ENCODE results near the gene KRT36.

Gene KRT36

DNA sequence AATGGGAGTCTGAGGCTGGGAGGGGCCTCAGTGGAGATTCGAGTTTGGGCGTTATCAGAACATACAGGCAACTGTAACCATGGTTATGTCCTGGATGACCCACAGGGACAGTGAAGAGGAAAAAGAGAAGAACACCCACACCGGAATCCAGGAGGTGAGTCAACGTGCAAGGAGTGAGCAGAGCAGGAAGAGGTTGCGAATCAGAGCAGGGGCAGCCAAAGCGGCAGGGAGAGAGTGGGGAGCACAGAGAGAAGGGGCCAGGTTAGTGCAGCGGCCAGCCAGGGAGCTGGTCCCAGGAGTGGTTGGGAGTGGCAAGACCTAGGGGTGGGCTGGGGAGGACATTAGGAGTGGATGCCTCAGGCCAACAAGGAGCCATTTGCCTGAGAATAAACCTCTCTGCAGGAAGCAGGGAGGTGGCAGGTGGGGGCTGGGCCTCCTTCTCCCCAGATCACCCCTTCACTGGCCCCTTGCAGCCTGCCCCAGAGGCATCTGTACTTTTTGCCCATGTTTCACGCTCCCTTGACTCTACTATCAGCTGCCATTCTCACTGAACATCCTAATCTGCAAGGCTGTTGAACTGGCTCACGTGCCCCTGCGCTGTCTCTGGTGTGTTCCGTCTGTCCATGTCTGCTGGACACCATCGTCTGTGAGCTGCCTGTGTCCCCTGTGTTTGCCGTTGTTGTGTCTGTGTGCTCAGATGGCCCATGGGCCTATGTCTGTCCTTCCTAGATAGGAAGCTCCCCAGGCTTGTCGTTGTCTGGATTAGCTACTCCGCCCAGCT lies 10.6 kb upstream of the KRT36 start:
- DNase-seq: peak; percentile 54 to 73

DNA sequence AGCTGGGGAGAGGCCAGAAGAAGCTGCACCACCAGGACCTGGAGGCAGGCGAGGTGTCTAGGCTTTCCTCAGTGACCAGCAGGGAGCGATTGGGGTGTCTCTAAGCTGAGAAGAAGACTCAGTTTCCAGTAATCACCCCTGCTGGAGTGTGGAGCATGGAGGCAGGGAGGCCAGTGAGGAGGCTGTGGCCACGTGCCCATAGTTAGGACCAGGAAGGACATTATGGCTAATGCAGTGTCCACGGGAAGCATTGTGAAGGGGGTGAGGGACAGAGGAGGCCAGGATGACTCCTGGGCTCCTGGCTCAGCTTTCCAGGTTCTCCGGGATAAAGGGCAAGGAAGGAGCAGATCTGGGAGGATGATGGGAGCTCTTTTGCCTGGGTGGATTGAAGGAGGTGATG lies 10.0 kb upstream of the KRT36 start:
- DNase-seq: no peak

DNA sequence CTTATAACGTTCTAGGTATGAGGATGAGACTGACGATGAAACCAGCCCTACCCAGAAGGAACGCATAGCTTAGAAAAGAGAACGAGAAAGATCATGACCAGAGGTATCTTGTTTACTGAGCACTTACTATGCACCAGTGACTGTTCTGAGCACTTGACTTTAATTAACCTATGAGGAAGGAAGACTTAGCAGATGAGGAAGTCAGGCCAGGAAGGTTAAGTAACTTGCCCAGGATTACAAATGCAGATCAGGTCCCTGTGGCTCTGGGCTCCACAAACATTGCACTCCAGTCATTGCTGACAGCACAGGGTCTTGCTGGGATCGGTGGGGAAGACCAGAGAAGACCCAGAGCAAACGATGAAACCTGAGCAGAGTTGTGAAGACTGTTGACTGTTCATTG lies 8.6 kb upstream of the KRT36 start:
- DNase-seq: peak in 1 of 2 experiments; percentile 2

DNA sequence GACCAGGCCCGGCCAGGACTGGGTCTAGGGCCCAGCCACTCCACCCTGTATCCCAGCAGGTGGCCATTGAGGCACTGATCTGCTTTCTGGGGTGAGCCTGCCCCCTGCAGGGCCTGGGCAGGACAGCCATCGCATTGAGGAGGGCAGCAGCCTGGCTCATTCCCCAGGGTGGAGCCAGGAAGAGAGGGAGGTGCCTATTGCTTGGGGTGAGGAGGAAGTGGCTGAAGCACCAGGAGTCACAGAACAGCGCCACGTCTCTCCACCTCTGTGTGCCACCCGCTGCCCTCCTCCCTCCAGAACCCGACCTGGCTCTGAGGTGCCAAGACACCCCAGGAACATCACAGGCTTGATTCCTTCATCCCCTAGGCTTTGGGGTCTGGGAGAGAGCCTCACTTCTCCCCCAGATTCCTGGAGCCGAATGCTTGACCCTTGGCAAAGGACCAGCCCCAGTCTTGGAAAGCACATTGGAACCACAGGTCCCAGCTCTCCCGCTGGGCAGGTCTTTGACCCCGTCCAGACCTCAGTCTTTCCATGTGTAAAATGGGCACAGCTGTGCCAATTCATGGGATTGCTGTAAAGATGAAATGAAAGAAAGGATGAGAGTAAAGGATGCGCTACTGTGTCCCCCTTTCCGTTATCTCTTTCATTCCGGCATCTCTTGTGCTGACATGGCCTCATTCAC lies 7.2 kb upstream of the KRT36 start:
- DNase-seq: peak; percentile 55 to 87

DNA sequence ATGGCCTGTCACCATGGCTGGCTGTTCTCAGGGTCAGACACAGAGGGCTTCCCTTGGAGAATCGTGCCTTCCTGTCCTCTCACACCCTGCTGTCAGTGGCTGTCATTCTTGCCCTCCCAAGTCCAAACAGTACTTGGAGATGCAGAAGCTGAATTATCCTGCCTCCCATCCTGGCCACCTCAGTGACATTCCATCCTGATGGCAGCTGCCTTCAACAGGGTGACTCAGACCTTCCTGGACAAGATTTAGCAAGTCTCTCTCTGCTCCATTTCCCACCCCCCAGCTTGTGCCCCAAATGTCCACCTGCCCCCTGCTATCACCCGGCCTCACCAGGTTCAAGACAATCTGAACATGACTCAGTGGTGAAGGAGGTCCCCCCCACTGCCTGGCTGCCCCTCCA lies 4.8 kb upstream of the KRT36 start:
- DNase-seq: peak in 1 of 2 experiments; percentile 5

DNA sequence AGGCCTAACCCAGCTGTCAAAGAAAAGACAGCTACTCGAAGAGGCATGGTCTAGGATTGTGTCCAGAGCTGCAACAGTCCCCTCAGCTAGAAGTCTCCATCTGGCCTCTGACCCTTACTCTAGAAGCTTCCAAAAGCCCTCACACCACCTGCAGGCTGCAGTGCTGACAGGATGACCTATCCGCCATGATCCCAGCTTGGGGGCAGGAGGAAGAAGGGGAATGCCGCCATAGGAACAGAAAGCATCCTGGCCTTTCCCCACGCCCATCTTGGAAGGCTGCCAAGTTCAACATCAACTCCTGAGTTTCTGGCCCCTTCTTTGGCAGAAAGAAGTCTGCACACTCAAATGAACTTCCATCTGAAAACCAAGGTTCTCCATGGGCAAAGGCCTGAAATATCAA lies 3.1 kb upstream of the KRT36 start:
- peak in 1 of 2 experiments; percentile 52 for DNase-seq

DNA sequence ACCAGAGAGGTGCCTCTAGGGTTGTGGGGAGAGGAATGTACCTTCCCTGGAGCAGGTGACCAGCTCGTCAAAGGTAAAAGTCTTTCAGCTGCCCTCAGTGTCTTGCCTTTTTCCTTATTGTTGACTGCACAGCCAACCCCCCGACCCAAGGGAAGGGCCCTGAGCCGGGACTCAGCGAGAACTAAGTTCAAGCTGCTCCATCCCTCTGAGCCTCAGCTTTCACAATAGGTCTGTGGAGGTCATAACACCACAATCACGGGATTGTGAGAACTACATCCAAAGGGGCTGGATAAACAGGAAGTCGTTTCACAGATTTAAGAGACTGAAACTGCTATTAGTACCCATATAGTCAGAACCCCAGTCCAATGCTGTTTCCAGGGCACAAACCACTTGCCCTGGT lies 2.6 kb upstream of the KRT36 start:
- no peak for DNase-seq

DNA sequence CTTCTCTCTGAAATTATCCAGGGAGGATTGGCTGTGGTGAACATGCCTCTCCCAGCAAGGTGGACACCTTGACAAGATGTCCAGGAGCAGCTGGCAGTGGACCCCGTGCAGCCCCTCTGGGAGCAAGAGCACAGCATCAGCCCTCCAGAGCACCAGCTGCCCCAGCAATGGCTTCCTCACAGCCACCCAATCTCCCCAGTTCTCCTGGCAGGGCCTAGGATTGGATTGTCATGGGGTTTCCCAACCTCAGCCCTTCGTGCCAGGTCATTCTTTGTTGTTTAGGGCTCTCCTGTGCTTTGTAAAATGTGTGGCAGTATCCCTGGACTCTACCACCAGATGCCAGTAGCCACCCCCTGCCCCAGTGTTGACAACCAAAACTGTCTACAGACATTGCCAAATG lies 1.8 kb upstream of the KRT36 start:
- DNase-seq: no peak

DNA sequence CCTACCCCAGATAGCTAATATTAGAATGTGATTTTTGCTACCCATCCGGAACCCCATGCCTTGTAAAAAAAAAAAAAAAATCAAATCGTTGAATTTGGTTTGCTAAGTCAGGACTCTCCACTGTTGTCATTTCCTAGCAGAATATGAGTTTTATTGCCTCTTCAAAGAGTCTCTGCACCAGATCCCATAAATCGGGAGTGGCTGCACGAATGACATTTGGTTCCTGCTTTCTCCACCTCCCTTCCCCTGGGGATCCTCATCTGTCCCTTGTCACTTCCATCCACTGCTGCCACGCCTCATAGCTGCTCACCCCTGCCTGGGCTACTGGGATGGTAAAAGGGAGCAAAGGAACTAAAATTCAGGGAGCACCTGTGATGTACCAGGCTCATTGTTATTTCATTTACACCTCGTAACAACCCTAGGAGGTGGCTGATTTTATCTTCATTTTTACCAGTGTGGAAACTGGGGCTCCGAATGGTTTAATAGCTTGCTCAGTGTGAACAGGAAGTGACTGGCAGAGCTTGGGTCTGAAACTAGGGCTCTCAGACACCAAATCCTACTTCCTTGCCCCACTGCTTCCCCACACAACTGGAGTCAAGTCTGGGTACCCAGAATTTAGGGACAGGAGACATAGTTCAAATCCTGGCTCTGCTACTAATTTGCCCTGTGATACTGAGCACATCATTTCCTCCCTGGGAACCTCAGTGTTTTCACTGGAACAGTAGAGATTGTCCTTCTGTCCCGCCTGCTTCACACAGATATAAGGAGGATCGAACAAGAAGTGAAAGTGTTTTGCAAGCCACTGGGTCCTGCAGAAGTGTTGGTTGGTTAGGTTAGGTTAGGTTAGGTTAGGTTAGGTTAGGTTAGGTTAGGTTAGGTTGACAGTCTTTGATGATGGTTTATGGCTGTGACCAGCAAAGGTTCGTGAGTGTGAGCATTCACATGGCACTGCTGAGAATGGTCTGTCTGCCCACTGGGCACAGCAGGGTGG lies 585 bp upstream of the KRT36 start:
- no peak for DNase-seq

DNA sequence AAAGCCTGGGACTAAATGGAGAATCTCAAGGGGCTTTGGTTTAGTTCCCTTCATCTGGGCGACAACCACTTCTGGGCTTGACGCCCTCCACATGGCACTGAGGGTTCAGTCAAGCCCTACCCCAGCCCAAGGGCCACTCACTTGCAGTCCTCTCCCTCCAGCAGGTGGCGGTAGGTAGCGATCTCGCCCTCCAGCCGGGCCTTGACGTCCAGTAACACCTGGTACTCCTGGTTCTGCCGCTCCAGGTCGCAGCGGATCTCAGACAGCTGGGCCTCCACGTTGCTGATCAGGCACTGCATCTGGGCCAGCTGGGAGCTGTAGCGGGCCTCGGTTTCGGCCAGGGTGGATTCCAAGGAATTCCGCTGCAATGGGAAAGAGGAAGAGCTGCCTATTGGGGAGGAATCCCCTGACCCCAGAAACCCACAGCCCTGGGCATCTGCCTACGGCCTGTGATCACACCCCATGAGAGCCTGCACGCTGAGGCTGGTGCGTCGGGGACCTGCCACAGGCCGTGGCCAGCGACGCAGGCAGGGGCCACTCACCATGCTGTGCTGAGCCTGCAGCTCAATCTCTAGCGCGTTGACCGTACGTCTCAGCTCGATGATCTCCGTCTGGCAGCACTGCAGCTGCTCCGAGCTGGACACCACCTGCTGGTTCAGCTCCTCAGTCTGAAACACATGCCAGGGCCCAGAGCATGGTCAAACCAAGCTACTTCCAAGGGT lies 2.7 kb downstream of the KRT36 start:
- no peak for DNase-seq

DNA sequence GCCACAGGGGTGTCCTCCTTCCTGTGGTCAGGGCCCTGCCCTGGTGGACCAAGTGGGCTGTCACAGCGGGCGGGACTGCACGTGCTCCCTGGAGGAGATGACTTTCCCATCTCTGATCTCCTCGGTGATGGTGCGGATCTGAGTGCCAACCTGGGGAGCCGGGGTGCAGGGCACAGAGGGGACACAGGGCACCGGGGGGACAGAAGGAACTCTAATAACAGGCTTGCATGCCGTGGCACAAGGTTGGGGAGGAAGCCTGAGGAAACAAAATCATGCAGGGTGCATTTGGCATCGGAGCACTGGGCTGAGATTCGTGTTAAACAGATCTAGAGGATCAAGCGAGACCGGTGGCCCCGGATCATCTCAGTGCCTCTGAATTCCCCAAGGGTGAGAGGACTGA lies 3.4 kb downstream of the KRT36 start:
- DNase-seq: no peak

DNA sequence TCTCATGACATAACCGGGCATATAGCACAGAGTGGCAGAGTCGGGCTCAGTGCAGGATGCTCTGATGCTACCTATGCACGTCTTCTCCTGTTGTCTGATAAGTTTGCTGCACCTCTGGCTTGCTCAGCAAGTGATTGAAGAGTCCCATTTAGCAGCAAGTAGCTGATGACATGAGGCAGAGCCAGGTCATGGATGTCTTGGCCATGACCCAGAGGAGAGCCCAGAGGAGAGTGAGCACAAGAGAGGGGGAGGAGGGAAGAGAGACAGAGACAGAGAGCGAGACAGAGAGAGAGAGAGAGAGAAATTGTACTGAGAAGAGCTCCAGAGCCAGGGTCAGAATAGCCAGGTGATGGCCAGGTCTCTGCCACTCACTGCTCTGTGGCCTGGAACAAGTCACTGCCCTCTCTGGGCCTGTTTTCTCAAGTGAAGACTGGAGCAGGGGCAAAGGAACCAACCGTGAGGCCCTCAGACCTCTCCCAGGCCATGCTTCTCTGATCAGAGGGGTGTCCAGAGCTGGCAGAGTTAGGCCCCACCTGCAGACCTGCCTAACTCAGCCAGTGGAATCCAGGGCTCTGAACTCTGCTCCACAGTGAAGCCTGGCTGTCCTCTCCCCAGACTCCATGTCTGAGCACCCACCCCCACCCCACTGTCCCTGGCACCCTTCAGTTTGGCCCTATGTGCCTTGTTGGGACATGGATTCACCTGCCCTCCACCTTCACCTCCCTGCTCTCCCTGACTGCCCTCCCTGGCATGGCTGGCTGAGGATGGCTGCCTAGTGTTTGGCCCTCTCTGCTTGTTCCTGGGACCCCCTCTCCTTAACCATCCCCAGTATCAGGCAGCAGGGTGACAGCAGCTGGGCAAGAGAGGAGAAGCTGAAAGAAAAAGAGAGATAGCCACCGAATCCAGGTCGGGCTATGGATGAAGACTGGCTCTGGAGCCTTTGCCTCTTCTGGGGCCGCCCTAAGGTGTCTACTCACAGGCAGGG lies 4.5 kb downstream of the KRT36 start:
- DNase-seq: no peak

DNA sequence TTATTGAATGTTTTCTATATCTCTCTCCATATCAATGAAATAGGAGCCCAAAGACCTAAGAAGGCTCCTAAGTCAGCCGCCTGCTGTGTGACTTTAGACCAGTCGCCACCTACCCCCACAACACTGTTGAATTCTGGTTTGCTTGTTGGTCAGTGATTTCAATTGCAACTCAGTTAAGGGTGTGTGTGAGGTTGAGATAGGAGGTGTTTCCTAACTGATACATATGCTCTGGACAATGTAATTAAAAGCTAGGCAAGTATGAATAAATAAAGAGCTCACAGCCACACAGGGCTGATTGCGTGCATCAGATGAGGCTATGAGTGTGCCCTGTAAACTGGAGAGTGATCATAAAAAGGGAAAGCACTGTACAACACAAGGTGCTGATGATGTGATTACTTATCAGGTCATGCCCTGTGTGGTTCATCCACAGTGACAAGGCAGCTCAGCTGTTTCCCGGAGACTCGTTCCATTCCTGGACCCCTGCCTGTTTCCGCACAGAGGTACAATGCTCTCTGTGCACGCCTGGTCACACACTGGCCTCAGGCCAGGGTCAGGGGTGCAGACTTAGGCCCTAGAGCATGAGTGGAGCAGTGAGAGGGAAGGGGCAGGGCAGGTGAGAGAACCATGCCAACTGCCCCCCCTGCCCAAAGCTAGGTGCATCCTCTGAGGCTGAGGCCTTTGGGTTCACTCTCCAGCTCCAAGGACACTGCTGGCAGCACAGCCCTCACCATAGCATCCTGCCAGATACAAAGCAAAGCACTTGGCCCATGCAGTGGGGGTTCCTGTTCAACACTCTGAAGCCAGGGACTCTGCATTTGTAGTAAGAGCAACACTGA lies 5.5 kb downstream of the KRT36 start:
- no peak for DNase-seq

DNA sequence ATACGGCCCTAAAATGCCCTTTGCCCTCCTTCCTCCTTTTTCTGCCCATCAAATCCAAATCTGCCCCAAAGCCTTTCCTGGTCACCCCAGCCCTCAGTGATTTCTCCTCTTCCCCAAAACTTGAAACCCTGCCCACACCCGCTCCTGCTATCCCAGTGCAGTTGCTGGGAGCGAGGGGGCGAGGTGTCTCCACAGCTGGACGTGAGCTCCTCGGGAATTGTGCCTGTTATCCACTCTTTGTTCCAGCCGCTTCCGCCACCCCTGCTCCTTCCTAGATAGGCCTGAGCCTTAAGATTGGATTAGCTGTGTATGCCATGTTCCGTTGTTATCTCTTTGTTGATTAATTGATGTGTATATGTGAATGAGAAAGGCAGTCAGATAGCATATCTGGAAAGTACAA lies 6.2 kb downstream of the KRT36 start:
- DNase-seq: no peak

DNA sequence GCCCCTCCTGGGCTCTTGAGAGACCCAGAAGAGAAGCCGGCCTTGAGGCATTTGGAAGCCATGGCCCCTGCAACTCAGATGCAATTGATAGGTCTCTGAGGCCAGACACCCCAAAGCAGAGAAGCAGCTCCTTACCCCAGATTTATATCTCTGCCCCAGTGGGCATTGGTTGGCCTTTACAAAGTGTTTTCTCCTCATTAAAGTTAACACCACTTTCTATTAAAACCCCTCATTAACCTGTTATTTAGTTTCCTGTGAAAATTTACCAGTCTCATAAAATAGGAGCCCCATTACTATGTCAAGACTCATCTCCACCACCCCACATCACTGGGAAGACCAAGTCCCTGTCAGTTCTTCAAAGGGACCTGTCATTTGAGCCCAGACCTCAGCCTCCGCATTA lies 8.7 kb downstream of the KRT36 start, which contains the start of gene KRT35:
Gene KRT35, minus strand, starts transcription at position 116 of the 400 bp plus-strand sequence. Its CDS starts 54 bp downstream, at position 62.
- DNase-seq: no peak

DNA sequence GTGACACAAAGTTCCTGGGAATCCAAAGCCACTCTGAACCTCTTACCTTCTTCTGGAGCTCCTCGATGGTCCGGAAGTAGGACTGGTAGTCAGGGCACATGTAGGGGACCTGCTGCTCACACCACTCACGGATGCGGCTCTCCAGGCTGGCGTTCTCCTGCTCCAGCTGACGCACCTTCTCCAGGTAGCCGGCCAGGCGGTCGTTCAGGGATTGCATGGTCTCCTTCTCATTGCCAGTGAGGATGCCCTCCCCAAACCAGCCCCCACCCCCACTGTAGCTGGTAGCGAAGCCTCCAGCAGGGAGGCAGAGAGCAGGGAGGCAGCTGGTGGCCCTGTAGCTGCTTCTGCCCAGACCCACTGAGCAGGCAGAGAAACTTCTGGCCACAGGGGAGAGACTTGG lies 9.1 kb downstream of the KRT36 start:
- DNase-seq: no peak

DNA sequence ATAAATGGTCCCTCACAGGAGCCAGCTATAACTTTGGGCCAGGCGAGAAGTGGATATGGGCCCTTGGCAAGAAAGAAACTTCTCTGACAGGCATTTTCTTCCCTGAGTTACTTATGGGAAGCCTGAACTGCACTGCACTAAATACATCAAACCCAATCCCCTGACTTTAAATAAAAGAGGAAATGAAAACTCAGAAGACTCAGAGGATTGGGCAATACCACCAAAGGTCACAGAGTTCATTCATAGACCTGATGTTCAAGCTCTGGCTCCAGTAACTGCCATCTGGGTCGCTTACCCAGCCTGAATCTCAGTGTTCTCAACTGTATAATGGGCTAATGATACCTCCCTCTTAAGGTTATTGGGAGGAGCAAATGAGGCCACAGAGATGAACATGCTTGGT lies 9.6 kb downstream of the KRT36 start:
- DNase-seq: no peak

DNA sequence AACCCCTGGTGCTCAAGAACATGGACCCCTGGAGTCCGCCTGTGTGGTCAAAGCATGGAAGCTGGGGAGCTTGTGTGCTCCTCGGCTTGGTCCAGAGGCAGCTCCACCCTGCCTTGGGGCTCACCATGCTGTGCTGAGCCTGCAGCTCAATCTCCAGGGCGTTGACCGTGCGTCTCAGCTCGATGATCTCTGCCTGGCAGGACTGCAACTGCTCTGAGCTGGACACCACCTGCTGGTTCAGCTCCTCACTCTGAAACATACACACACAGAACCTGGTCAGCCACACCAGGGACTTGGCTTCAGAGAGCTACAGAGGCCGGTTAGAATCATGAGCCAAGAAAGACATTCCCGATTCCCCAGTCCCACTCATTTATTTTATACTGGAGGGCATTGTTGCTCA lies 11.5 kb downstream of the KRT36 start:
- no peak for DNase-seq

DNA sequence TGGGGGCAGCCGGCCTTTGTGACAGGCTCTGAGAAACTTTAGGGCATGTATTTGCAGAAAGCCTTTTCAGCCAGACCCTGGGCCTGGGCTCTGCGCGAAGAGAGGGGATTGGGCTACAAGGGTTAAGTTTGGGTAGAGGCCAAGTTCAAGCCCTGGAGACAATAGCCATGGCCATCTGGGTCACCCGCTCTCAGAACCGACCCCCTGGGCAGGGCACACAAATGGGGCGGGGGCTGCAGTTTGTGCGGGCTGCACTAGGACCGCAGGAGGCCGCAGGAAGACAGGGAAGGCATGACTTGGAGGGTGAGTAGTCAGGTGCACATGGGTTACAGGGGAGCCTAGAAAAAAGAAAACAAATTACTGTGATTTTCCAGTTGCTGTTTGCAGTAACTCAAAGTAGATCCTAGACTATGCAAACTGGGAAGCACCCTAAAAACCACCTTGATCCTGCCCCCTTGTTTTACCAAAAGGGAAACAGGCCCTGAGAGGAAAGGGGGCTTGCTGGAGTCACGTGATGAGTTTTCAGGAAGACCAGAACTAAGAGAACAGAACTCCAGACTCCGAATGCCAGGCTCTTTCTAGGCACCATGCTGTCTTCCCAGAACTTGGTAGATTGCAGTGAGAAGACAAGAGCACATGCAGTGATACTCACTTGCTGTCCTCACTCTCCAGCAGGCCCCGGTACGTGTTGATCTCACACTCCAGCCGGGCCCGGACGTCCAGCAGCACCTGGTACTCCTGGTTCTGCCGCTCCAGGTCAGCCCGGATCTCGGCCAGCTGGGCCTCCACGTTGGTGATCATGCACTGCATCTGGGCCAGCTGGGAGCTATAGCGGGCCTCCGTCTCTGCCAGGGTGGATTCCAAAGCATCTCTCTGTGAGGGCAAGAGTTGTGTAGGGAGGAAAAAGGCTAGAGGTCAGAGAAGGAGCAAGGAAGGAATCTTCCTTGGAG lies 12.6 kb downstream of the KRT36 start:
- no peak for DNase-seq

Measured in SW 1271 (cell line).